ENCODE data around the gene APBA2. TPM values are rescaled to one million over a fixed set of nuclear protein-coding genes. Genes with fewer than 3 reads are reported as not detected.

The APBA2 gene
- total RNA-seq, 1 donor from 2014 or later, result 51.4 TPM

GRCh38 chr15:29088666-29089065, 202.9 kb downstream of the APBA2 start:
- Histone ChIP-seq H3K4me3 (ENCODE audit: low read depth, low read length) (no peak overlapping the region), H3K27me3 (ENCODE audit: control insufficient read depth, insufficient read depth, low read length) (no peaks in the 10 kb centered on the region), H3K36me3 (ENCODE audit: control insufficient read depth, insufficient read depth, low read length) (no peaks in the 10 kb centered on the region)
- TF ChIP-seq, protein P1, sequence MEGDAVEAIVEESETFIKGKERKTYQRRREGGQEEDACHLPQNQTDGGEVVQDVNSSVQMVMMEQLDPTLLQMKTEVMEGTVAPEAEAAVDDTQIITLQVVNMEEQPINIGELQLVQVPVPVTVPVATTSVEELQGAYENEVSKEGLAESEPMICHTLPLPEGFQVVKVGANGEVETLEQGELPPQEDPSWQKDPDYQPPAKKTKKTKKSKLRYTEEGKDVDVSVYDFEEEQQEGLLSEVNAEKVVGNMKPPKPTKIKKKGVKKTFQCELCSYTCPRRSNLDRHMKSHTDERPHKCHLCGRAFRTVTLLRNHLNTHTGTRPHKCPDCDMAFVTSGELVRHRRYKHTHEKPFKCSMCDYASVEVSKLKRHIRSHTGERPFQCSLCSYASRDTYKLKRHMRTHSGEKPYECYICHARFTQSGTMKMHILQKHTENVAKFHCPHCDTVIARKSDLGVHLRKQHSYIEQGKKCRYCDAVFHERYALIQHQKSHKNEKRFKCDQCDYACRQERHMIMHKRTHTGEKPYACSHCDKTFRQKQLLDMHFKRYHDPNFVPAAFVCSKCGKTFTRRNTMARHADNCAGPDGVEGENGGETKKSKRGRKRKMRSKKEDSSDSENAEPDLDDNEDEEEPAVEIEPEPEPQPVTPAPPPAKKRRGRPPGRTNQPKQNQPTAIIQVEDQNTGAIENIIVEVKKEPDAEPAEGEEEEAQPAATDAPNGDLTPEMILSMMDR (IDR thresholded peaks at IDR 0.05; ENCODE audit: insufficient read depth, low read length, poor library complexity, severe bottlenecking), result no peak
- no peak for DNase-seq (ENCODE audit: low read depth)

DNA sequence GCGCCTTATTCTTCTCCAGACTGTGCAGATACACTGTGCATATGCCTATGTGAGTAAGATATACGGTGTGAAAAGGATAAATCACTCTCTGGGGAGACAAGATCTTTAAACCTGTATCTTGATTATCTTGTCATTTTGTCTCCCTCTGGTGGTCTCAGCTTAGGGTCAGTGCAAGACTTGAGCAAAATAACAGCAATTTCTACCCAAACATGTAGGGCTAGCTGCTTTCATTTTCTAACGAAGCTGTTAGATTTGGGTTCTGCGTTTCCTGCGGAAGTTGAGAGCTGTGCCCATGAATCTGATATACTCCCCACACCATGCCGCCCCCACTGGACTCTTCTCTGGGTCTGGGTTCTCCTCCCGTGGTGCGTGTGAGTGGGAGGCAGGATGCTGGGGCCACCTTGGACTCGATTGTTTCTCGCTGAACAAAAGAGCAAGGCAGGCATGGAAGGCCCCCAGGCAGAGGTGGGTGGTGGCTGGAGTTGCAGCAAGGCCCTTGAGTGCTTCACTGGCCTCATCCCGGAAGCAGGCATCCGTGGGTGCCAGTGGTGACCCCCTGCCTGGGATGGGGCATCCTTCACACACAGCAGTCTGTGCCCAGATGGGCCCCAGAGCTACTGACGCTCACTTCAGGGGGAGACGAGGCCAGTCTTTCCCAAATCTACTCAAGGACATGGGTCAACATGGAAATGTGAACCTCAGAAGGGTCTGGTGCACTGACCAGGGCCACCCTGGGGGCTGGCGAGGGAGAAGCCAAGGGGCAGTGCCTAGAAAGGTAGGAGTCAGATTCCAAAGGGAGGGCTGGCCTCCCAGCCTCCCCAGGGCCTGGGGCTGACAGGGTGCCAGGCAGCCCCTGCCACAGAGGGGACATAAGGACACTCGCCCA, 204.2 kb downstream of the APBA2 start:
- H3K36me3 ChIP-seq (ENCODE audit: control insufficient read depth, insufficient read depth, low read length), result no peaks in the 10 kb centered on the region
- no peak overlapping the region for H3K4me3 ChIP-seq (ENCODE audit: low read depth, low read length)
- H3K27me3 ChIP-seq (ENCODE audit: control insufficient read depth, insufficient read depth, low read length), result no peaks in the 10 kb centered on the region
- TF ChIP-seq, protein P1 (IDR thresholded peaks at IDR 0.05; ENCODE audit: insufficient read depth, low read length, poor library complexity, severe bottlenecking), result peak; percentile 12
- DNase-seq (ENCODE audit: low read depth), result no peak

DNA sequence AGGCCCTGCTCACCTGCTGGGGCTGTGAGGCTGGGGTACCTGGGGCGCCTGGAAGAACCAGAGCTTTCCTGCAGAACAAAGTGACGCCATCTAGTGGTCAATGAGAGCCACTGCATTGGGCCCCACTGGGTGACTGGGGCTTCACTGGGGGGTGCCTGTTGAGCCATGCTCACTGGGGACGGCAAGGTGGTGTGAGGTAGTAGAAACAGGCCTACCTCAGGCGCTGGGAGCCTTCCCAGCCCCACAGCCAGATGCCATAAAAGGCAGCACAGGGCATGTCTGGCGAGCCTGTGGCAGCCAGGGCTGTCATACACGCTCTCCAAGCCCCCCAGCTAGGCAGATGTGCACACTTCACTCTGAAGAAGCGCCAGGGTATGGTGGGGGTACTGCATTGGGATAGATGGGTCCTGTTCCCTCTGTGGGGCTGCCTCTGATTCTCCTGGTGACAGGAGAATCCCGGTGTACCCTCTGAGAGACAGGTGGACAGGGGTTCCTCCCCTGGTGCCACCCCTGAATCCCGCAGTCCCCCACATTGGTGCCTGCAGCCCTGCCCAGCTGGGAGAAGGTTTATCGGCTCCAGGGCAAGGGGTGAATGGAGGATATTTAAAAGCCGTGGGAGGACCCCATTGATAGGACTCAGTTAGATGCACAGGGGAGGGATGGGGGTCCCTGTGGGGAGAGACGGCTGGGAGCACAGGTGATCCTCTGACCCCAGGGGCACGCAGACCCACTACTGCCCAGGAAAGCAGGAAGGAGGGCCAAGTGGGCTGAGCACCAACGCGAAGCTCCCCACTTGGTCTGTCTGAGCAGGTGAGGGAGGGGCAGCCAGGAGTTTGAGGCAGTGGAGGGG, 205.1 kb downstream of the APBA2 start:
- no peak for DNase-seq (ENCODE audit: low read depth)
- H3K27me3 ChIP-seq (ENCODE audit: control insufficient read depth, insufficient read depth, low read length), result no peaks in the 10 kb centered on the region
- H3K4me3 ChIP-seq (ENCODE audit: low read depth, low read length), result no peak overlapping the region
- TF ChIP-seq, protein P1 (IDR thresholded peaks at IDR 0.05; ENCODE audit: insufficient read depth, low read length, poor library complexity, severe bottlenecking), result peak; percentile 78
- H3K36me3 ChIP-seq (ENCODE audit: control insufficient read depth, insufficient read depth, low read length), result no peaks in the 10 kb centered on the region

DNA sequence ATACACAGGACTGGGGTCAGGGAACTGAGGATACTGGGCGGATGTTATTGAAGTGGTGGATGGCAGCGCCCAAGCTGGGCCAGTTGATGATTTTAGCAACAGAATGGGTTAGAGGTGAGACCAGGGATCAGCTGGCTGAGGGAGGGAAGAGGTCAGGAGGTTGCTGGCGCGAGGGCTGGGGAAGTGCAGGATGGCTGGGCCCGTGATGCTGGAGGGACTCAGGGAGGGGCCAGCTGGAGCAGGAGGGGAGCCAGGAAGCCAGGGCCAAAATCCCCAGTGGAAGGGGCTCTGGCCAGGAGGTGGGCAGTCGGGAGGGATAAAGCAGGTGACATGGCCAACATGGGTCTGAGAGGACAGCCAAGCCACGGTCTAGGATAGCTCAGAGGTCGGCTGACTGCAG, 205.9 kb downstream of the APBA2 start:
- Histone ChIP-seq H3K36me3 (ENCODE audit: control insufficient read depth, insufficient read depth, low read length) (no peaks in the 10 kb centered on the region), H3K4me3 (ENCODE audit: low read depth, low read length) (no peak overlapping the region), H3K27me3 (ENCODE audit: control insufficient read depth, insufficient read depth, low read length) (no peaks in the 10 kb centered on the region)
- TF ChIP-seq, protein P1 (IDR thresholded peaks at IDR 0.05; ENCODE audit: insufficient read depth, low read length, poor library complexity, severe bottlenecking), result no peak
- DNase-seq (ENCODE audit: low read depth), result no peak

DNA sequence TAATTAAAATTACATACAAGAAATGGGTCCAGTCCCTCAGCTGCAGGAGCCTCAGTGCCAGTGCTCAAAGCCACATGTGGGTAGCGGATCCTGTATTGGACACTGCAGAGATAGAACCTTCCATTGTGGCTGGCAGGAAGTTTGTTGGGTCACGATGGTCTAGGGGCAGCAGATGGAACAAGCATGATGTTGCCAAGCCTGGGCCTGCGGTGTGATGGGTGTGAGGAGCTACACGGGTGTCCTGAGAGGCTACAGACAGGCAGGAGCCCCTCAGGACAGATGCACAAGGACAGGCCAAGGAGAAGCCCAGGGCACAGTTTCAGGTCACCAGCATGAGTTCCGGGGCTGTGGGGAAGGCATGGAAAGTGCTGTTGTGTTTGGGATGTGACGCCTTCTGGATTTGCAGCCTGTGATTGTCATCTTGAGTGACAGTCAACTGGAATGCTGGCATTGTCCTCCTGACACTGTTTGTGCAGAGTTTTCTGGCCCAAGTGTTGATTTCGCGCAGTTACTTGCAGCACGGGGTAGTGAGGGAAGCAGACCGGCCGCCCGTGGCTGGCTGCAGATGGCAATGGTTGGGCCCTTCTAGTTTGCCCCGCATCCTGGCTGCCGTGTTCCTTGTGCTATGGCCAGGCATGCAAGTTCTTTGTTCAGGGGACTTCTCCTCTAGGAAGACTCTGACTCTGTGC, 206.7 kb downstream of the APBA2 start:
- Histone ChIP-seq H3K27me3 (ENCODE audit: control insufficient read depth, insufficient read depth, low read length) (no peaks in the 10 kb centered on the region), H3K36me3 (ENCODE audit: control insufficient read depth, insufficient read depth, low read length) (no peaks in the 10 kb centered on the region), H3K4me3 (ENCODE audit: low read depth, low read length) (no peak overlapping the region)
- DNase-seq (ENCODE audit: low read depth), result no peak
- TF ChIP-seq, protein P1 (IDR thresholded peaks at IDR 0.05; ENCODE audit: insufficient read depth, low read length, poor library complexity, severe bottlenecking), result no peak
